T-helper 2 cell (primary cell): ENCODE results near the gene KATNAL2.

Experiments
- DNase-seq, 5 experiments: peaks; one replicate each; pipeline versions ENCODE4 v3.0.0 to v3.0.0-alpha.2; 2012 to 2022
- total RNA-seq, 2 donors: gene quantifications; one replicate each; lab custom pipeline; 2026; lab: John Stamatoyannopoulos, UW

Gene KATNAL2, protein sequence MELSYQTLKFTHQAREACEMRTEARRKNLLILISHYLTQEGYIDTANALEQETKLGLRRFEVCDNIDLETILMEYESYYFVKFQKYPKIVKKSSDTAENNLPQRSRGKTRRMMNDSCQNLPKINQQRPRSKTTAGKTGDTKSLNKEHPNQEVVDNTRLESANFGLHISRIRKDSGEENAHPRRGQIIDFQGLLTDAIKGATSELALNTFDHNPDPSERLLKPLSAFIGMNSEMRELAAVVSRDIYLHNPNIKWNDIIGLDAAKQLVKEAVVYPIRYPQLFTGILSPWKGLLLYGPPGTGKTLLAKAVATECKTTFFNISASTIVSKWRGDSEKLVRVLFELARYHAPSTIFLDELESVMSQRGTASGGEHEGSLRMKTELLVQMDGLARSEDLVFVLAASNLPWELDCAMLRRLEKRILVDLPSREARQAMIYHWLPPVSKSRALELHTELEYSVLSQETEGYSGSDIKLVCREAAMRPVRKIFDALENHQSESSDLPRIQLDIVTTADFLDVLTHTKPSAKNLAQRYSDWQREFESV
- total RNA-seq: 2.1 to 2.5 reads per million in 2 donors

DNA sequence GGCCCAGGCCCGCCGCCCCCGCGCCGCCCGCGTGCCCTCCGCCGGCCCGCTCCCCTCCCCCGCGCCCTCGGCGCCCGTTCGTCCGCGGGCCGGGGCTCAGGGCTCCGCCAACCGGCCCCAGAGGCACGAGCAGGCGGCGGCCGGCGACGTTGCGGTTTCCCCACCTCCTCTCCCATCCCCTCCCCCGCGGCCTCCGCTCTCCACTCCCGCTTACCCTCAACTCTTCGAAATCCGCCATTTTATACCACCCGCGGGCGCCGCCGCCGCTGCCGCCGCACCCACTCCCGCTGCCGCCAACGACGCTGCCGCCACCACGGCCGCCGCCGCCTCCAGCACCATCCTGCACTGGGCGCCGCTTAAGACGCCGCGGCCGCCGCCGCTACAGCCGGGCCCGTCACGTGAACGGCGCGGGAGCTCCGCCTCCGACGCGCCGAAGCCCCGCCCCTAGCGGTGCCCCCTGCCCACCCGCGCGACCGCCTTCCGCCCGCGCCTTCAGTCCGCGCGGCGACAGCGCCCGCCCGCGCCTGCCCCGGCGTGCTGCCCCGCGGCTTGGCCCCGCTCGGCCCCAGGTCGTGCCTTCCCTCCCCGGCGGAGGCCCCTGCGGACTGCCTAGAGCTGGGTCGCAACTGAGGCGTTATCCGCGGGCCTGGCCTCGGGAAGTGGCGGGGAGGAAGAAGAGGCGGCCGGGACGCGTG, at the start of gene KATNAL2, which contains the start of gene PIAS2:
Gene KATNAL2, plus strand, starts transcription at position 495 of the 695 bp plus-strand sequence. CDS start 29,271 bp downstream, outside the sequence.
Gene PIAS2, minus strand, starts transcription at position 400 of the 695 bp plus-strand sequence. Its CDS starts 162 bp downstream, at position 238.
- peak; percentile 53 to 89 (median 68) for DNase-seq

DNA sequence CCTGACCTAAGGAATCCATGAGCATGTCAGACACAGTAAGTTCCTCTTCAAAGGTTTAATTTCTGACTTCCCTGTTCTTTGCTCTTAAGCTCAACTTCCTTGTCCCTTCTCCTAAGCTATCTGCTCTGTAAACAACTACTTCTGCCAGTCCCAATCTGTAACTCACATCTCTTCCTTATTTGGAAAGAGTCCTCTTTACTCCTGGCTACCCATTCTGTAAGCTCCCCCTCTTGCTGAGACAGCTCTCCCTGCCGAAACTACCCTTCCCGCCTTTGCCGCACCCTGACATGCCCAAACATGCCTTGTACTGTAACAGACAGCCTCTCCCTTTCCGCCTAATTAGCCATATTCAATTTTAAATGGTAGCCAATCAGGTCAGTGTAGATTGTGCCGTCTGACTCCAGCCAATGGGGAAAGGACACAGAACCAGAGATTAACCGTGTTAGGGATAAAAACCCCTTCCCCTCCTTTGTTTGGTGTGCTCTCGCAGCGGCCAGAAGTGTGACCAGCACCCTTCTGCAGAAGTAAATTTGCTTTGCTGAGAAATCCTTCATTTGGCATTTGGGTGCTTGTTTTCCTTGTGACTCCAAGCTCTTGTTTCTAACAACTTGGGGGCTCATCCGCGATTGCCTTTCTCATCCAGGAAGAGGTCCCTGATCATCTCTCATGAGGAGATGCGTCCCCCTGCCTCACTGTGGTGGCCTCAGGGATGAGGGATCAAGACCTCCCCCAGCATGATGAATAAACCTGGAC, 49.1 kb upstream of the KATNAL2 start:
- DNase-seq: no peak

DNA sequence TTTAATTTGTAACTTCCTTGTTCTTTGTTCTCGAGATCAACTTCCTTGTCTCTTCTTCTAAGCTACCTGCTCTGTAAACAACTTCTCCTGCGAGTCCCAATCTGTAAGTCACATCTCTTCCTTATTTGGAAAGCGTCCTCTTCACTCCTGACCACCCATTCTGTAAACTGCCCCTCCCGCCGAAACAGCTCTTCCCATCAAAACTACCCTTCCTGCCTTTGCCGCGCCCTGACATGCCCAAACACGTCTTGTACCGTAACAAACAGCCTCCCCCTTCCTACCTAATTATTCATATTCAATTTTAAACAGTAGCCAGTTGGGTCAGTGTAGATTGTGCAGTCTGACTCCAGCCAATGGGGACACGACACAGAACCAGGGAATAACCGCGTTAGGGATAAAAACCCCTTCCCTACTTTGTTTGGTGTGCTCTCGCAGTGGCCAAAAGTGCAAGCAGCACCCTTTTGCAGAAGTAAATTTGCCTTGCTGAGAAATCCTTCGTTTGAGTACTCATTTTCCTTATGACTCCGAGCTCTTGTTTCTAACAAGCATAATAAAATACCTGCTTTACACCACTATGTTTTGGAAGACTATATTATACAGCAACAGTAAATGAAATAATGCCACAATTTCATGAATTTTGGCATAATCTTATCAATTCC, 39.9 kb upstream of the KATNAL2 start:
- no peak for DNase-seq

DNA sequence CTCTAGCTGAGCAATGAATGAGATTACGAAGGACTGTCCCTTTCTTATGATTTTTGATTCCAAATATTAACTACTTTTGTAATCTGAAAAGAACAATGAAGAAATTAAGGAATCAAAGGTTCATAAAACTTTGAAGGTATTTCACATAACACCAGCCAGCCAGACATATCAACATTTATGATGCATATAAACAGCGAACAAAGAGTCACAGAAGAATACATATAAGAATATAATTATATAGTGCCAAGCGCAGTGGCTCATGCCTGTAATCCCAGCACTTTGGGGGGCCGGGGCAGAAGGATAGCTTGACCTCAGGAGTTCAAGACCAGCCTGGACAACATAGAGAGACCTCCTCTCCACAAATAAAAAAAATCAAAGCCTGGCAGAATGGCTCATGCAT, 34.2 kb upstream of the KATNAL2 start:
- DNase-seq: no peak

DNA sequence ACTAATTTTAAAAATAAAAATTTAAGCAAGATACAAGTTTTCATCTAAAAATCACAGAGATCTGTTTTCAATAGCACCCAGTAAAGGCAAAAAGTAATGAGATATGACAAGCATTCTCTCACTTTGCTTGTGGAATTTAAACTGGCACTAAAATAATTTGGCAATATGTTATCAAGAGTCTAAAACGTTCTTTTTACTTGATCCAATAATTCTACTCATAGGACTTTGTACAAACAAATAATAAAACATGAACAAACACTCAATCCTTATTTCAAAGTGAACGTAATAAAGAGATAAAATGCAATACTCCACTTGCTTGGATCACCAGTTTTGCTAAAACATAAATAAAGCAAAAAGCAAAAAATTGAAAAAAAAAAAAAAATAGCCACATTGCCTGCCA, 30.5 kb upstream of the KATNAL2 start:
- DNase-seq: no peak

DNA sequence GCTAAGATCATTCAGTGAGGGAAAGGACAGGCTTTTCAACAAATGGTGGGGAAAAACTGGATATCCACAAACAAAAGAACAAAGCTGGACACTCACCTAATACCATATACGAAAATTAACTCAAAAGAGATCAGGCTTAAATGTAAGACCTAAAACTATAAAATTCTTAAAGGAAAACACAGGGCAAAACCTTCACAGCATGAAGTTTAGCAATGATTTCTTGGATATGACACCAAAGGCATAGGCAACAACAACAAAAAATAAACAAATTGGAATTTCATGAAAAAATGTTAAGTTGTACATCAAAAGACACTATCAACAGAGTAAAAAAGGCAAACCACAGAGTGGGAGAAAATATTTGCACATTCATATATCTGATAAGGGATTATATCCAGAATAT, 28.4 kb upstream of the KATNAL2 start:
- DNase-seq: no peak

DNA sequence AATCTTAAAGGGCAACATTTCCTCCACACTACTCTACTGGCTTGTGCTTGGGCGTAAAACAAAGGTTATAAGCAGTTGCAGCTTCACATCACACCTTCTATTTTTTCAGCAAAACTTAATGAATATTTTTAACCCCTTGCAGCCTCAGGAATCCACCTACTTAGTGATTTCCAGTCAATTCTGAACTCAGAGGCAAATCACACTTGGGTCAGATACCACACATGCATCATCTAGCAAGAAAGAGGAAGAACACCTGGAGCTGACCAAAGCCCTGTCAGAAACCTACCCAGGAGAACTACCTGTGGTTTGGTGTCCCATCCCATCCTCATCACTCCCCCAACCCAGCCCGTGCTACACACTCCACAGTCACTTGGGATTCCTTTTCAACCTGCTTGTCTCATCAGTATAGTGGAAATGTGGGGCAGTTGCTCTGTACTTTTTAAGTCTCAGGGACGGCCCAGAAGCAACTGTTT, 25.6 kb upstream of the KATNAL2 start:
- DNase-seq: peak in 1 of 5 experiments; percentile 6

DNA sequence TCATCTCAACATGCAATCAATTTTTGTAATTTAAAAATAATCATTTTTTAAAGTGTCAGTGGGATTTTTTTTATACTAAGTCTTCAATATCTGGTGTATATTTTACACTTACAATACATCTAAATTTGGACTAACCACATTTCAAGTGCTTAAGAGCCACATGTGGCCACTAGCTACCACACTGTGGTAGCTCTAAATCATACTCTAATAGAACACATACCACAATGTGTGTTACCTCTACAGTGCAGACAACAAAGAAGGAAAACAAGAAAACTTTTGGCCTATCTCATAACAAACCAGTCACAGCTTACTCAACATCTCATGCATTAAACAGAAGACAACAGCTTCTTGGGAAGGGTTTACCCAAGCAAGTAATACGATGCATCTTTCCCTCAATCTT, 24.6 kb upstream of the KATNAL2 start:
- peak in 1 of 5 experiments; percentile 27 for DNase-seq

DNA sequence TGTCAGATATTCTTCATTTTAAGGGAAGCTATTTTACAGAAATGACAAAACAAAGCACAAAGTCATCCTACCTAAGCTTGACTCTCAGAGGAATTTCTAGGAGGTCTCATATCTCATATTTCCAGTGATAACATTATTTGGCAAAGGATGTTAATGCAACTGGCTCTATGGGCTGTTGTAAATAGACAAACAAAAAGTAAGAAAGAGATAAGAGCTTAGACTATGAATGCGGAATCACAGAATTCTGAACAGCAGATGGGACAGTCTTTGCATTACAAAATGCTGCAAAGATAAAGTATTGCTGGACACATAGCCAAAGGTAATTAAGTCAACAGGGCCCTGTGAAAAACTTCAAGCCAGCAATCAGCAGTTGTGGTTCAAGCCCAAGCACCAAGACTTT, 24.0 kb upstream of the KATNAL2 start:
- DNase-seq: no peak

DNA sequence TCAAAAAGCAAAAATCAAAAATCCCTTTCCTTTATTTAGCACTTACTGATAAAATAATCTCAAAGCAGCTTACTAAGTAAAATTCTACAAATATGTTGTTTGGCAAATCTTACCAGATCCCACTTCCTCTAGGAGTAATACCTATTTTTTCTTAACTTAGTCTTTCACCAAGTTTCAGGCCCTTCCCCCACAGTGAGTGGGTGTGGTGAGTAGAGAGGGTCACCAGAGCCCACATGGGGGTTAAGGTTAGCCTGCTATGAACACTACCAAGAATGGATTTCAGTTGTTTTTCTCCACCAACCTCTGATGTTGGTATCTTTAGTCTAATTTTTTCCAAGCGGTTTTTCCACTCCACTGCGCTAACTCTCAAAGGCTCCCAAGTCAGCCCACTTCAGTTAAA, 23.3 kb upstream of the KATNAL2 start:
- DNase-seq: no peak

DNA sequence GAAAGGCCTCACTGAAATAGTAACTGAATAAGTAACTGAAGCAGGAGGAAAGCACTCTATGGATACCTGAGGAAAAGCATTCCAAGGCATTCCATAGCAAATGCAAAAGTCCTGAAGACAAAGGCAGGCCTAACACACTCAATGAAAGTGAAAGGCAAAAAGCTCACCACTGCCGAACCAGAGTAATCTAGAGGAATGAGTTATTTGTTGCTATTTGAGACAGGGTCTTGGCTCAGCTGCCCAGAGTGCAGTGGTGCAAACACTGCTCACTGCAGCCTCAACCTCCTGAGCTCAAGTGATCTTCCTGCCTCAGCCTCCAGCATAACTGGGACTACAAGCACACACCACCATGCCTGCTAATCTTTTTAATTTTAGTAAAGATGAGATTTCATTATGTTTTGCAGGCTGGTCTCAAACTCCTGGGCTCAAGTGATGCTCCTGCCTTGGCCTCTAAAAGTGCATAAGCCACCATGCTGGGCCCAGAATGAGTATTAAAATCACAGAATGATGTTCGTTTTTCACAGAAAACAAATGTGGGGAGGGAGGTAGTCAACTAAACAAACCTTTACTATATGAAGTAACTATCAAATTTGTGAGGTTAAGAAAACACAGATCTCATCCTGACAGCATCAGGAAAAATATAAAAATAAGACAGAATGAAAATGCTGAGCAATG, 18.0 kb upstream of the KATNAL2 start:
- peak in 1 of 5 experiments; percentile 7 for DNase-seq

DNA sequence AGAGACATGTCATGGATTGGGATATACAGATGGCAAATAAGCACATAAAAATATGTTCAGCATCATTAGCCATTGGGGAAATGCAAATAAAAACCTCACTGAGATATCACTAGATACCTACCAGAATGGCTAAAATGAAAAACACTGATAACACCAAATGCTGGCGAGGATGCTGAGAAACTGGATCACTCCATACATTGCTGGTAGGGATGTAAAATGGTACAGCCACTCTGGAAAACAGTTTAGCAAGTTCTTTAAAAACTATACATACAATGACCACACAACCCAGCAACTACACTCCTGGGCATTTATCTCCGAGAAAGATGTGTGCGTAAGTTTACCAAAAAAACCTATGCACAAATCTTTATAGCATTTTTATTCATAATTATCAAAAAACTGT, 14.0 kb upstream of the KATNAL2 start:
- DNase-seq: no peak

DNA sequence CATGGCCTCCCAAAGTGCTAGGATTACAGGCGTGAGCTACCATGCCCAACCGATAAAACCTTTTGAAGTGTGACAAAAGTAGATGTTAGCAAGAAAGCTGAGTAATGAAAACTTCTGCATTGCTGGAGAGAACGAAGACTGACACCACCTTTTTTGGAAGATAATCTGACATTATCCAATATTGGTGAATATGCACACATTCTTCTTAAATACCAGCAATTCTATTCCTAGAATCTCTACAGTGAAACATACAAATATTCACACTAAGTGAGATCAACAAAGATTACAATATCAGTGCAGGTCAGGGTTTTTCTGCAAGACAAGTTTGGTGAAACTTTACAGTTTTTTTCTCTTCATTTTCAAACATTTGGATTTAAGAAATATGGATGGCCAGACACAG, 7.9 kb upstream of the KATNAL2 start:
- DNase-seq: no peak

DNA sequence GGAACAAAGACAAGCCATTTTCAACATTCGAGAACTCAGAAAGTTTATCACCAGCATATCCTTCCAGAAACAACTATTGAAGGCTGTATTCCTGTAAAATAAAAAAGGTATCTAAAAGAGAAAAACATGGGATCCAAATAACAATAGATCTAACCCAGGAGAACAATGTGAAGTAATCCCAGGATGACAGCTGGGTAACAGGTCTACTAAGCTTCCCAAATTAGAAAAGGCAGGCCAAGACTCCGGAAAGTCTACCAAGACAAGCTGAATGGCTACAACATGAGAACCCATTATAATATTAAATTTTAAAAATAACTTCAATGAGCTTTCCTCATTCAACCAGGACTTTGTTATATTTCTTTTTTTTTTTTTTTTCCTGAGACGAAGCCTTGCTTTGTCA, 6.5 kb upstream of the KATNAL2 start:
- no peak for DNase-seq

DNA sequence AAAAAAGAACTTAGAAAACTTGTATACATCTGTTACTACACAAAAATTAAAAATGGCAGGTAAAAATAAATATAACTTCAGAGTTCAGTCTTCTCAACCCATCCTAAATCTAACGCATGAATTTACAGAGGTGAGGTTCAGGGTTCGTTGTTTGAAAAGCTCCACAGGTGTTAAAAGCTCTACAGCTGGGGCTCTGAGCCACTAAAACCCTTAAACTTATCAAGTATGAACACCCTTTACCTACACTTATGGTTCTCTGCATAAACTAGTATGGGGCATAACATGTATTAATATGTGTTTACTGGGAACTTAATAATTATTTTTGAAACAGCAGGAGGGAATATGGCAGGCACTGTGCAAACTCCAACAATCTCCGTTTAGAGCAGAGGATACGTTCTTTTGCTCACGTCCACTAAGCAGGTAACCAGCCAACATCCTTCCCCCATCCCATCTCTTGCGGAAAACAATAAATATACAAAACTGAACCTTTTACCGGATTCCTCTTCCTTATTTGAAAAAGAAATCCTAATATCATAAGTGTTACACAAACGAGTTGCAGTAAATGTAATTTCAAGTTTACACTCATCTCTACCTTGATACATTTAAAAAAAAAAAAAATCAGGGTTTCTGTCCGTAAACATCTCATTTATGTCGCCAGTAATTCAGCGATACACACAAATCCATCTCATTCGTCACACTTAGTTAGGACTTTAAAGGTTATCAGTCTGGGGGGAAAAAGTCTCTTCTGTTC, 1.4 kb upstream of the KATNAL2 start:
- DNase-seq: peak in 1 of 5 experiments; percentile 2

DNA sequence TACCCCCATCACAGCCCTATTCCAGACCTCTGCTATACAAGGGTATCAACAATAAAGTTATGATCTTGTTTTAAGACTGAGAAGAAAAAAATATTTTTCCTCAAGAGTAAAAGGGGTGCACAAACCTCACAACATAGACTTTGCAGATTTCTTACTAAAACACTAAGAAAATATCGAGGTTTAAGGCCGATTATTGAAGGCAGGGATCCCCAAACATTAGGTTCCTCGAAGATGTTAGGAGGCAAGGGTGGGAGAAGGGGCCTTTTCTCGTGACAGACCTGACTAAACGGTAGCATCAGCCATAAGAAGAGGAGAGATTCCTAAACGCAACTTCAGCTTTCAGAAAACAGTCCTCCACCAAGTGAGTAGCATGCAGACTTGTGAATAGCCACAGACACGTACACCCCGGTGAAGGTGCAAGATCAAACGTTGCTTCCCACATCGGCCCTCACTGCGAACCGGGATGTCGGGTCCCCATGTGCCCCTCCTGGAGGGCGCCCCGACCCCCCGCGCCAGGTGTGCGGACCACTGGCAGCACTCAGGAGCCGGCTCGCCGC, 773 bp upstream of the KATNAL2 start:
- peak in 1 of 5 experiments; percentile 67 for DNase-seq

DNA sequence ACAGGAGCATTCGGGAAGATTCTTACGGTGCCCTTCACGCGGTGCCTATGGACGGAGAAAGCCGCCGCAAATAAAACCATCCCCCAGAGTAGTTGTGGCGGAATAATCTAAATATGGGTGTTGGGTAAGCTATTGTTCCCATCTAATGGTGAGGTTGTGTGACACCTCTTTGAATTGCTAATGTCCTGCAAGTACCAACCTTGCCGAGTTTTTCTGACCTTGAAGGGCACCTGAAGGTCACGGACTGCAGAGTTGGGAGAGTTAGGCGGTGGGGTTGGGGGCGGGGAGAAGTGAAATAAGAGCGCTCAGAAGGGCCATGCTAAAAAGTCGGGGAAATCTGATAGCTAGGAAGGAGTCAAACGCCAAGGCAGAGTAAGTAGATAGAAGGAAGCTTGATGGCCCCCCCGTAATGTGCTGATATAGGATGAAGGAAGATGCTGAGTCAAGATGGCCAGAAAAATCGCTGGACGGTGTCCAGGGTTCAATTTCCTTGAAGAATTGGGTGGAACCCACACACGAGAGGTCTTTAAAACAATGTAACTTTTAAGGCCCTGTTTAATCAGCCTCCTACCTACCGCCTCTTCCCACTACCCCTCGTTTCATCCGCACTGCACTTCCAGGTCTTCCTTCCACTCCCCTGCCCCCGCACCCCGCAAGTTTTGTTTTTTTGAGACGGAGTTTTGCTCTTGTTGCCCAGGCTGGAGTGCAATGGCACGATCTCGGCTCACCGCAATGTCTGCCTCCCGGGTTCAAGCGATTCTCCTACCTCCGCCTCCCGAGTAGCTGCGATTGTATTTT, 600 bp downstream of the KATNAL2 start:
- peak in 1 of 5 experiments; percentile 30 for DNase-seq

DNA sequence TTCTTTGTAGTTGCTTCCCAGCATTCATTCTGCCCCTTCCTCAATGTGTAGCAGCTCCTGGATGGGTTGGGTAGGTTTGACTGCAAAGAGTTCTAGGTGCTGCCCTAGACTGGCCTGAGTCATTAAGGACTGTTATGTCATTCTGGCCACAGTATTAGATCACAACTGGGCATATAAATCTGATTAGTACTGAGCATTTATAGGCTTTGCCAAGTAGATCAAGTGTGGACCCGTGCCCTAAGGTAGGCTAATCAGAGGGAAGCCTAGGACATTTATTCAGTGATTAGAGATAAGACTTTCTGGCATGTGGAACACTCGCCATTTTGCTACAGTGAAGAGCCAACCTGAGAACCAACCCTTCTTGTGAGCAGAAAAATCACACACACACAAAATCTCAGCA, 2.7 kb downstream of the KATNAL2 start:
- DNase-seq: no peak

DNA sequence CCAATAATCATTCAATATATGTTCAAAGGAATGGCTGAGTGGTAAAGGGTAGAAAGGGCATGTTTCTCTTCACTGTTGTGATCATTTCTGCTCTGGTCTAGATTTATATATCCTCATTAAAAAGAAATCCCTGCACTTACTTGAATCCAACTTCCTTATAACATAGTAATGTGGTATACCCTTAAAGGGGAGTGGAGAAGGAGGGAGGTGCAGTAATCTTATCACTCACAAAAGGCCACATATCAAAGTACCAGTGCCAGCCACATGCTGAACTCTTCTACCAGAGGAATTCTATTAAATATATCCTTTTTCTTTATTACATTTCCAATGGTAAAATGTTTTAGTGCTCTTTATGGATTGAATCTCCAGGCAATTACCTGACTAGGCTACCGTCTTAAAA, 3.3 kb downstream of the KATNAL2 start:
- no peak for DNase-seq
